GM19025 (cell line): Measurements from ENCODE around the gene ACOX3.
"Not testable (repeated sequence)": the region's sequence is repeated elsewhere in the genome, so short reads cannot be mapped to it uniquely, and the experiment has no call there.

Source experiments
- ATAC-seq: cut with Tn5 transposase; IDR thresholded peaks from one replicate; pipeline ENCODE4 v1.9.1; 2021; ENCODE audit warnings: mild to moderate bottlenecking, low read depth, moderate library complexity; ENCODE audit not compliant: unreplicated experiment

The ACOX3 gene

GRCh38 chr4:8343967-8344331, 96.6 kb downstream of the ACOX3 start:
- no peak for ATAC-seq

DNA sequence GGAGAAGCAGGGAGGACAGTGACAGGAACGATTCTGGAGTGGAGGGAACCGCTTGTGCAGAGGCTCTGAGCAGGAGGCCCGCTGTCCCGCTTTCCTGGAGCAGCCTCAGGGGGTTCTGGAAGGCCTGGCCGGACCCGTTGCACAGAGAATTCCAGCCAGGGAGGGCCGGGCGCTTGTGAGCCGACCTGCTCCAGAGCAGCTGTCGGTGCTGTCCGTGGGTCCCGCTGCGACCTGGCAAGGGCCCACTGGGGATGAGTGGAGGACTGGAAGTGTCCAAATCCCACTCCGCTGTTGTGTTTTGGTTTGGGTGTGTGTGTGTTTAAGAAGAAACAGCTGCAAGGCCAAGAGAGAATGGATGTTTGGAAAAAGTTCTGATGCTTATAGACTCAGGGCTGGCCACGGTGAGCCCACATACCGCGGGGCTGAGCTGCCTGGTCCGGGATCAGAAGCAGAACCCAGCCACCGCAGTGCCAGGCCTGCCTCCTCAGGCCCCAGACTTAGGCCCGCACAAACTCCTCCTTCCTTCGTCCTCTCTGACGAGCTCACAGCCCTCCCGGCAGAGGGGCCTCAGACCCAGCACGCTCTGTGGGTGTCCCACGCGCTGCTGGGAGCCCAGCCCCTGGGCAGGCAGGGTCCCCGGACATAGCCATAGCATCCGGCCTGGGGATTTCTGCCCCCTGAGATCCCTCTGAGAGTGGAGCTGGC, 97.1 kb downstream of the ACOX3 start:
- ATAC-seq, result no peak

- ATAC-seq, result no peak
These were observed 97.8 kb downstream of the ACOX3 start for GRCh38 chr4:8342651-8343261.

DNA sequence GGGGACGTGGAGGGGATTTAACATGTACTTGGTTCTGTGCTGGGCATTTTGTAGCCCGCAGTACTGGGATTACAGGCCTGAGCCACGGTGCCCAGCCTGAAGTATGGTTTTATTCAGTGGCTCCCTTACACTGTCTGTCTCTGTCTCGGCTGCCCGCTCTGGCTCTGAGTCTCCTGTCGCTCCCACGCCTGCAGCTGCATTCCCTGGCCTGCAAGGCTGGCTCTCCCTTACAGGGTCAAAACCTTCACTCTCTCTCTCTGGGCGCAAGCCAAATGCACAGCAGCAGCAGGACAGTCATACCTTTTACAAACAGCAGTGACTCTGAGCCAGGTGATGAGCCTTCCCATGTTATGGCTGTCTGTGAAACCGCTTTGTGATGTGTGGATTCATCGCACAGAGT, 98.8 kb downstream of the ACOX3 start:
- no peak for ATAC-seq

DNA sequence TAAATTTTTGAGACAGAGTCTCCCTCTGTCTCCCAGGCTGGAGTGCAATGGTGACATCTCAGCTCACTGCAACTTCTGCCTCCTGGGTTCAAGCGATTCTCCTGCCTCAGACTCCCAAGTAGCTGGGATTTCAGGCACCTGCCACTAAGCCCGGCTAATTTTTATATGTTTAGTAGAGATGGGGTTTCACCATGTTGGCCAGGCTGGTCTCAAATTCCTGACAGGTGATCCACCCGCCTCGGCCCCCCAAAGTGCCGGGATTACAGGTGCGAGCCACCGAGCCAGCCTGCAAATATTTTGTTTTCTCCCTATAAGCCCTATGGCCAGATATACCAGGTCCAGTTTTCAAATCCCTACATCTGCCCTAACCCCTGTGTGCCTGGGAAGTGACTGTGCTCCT, 99.2 kb downstream of the ACOX3 start:
- ATAC-seq, result not testable (repeated sequence)

GRCh38 chr4:8340781-8341241, 99.7 kb downstream of the ACOX3 start:
- ATAC-seq, result no peak

GRCh38 chr4:8338351-8338961, 102.1 kb downstream of the ACOX3 start:
- ATAC-seq, result no peak

DNA sequence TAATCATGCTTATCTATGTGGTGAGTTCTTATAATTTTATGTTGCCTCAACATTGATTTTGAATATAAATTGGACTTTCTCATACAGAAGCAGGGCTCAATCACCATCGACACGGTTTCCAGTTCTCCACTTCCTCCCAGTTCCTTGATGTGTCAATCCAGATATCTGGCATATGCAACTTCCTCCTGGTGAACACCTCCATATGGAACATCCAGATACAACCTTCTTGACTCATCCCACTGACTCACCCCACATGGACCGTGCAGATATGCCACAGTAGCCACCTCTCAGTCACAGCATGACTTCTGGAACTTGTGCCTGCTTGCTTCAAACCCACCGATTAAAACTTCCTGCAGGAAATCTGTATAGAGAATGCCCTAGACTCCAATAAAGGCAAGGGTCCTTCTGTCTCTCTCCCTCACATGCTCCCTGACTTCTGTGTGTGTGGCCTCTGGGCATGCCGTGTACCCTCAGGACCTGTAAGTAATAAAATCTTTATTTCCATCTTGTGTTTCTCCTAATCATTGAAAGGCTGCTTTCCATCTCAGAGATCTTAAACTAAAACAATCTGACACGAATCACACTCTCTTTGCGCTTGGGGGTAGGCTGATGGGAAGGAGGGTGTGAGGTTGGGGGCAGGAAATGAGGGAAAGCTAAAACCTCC, 104.0 kb downstream of the ACOX3 start:
- no peak for ATAC-seq

DNA sequence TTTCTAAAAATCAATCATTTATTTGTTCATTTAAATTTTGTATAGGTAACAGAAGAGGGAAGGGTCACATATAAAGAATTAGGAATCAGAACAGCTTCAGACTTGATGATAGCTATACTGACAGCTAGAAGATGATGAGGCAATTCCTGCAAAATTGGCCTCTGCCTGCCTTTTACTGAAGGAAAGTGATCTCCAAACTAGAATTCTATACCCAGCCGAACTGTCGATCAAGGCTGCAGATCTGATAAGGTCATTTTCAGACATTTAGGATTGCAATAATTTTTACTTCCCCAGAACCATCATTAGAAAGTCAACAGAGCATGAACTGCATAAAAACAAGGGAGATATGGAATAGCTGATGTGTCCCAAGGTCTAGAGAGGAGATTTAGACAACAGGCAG, 104.7 kb downstream of the ACOX3 start:
- ATAC-seq, result no peak

DNA sequence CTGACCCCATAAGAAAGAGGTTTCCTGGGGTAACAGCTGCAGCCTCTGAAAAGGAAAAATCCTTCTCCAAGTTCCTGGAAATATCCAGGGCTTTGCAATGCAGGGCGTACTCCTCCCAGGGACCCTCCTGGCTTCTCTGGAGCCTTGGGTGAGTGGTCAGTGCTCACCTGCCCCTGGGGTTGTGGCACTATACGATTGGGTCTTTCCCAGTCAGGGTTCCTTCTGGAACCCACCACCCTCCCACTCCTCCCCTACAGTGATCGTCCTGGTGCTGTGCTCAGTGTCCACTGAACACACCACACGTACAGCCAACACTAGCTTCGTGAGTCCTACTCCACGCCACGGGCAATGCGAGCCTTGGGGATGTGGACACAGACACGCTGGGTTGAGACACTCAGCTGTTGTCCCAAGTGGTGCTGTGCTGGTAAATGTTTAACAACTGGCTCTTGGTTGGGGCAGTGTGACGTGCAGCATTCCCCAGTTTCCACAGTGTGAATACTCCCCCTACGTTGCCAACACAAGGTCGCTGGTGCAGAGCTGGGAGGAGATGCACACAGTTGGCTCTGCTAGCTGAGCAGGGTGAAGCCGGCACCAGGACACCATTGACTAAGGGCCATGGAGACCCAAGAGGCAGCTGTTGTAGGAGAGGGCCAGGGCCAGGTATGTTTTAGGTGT, 105.6 kb downstream of the ACOX3 start:
- ATAC-seq, result no peak

GRCh38 chr4:8333726-8334460, 106.6 kb downstream of the ACOX3 start:
- ATAC-seq, result no peak

DNA sequence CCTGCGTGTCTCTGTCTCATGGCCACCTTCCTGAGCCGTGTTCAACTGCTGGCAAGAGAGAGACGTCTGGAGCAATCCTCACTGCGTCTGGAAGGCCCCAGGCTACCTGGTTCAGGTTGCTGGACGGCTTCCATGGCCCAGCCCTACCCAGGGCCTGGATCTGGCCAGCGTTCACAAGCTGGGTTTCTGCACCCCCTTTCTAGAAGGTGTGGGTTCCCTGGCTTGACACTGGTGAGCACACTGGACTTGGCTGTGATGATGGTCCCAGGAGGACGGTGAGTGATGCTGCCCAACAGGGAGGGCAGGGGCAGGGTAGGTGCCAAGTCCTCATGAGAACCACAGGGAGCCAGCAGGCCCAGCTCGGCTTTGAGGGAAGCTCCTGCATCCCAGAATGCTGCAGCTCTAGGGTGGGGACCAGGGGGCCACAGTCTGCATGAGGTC, 107.6 kb downstream of the ACOX3 start:
- no peak for ATAC-seq

DNA sequence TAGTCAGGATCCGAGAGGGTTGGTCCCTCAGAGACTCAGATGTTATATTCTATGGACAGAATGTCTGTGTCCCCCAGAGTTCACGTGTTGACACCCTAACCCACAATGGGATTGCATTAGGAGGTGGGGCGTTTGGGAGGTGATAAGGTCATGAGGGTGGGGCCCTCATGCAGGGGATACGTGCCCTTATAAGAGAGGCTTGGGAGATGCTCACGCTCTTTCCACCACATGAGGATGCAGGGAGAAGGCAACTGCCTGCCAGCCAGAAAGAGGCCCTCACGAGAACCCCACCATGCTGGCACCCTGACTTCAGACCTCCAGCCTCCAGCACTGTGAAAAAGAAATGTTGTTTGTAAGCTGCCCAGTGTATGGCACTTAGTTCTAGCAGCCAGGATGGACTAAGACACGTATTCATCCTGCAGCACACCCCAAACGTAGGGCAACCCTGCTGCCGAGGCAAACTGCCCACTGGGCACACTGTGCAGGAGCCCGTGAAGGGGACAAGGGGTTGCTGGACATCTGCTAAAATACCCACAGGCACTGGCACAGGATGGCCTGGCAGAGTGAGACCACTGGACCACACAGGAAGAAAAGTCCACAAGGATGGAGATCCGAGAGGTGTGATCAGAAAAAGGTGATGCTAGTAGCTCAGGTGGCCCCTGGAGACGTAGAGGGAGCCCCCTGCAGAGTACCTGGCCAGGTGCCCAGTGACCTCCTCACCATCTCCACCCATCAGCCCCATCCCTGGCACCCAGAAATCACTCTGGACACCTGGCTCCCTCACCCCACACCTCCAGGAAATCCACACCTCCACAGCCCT, 108.3 kb downstream of the ACOX3 start:
- no peak for ATAC-seq

DNA sequence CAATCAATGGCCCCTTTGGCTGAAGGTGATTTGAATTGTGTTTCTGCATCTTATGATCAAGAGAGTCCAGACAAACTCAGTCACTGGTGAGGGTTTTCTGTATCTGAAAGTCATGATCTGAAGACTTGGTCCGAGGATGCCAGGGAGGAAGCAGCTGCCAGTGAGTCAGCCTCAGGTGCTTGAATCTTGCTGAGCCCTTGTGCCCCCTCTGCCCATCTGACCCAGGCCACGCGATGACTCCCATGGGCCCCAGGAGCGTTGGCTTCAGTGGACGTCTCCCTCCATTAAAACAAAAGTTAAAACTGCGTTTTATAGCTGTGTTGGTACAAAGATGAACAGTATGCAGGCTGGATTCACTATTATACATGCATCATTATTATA, 109.0 kb downstream of the ACOX3 start:
- ATAC-seq, result no peak

DNA sequence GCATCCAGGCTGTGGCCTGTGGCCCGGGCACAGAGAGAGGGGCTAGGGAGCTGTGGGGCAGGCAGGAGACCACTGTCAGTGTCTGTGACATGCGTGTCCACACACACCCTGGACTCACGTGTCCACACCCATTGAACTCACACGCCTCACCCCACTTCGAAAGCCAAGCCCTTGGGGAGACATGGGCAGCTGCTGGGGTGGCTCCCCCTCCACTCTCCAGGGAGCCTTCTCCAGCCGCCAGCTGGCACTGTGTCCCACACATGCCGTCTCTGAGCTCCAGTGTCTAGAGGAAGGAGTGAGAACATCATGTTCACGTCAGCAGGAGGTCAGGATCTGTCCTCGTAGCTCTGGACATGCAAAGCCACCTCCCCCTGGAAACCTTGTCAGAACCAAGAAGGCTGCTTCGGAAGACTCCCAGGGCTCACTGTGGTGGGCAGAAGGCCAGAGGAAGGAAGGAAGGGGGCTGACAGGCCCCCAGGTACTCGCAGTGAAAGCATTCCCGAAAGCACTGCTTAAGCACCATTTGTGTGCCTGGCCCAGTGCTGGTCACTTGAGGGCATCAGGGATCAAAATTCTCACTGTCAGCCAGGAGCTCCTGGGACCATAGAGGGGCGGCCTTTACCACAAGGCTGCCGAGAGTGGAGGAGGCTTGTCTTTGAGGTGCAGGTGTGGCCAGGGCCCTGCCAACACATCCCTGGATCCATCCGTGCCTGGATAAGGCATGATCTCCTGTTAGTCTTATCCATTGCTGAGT, 109.5 kb downstream of the ACOX3 start:
- no peak for ATAC-seq

DNA sequence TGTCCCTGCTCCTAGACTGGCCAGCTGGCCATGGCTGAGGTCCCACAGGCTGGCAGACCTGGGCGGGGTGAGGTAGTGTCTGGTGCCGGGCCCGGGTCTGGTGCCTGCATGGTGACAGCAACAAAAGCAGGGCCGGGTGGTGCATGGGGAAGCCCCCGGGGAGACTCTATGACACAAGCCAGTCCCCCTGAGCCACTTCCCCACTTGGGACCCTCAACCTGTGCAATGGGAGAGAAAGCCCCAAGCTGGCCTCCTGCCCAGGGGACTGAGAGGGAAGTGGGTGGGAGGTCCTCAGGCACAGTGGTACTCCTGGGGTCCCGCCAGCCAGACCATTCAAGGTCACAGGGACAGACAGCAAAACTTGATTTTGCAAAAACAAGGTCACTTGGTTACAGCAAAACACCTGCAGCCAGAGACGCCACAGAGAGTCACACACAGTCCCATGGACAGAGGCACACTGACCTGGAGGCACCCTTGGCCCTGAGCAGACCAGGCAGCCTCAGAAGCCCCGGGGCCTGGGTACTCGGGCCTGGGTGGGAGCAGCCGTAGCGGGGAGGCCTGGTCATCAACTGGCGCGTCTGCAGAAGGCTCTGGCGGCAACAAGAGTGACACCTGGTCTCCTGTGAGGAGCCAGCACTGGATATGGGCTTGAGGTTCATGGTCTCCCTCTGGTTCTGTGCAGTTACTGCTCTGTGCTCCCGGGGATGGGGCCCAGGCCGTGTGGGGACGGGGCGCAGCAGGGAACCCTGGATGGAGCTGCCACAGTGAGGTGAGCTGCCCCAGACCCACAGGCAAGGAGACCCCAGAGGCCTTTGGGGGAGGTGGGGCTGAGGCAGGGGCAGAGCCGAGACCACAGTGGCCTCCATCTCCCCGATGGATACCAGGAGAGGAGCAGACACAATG, 110.4 kb downstream of the ACOX3 start:
- no peak for ATAC-seq

DNA sequence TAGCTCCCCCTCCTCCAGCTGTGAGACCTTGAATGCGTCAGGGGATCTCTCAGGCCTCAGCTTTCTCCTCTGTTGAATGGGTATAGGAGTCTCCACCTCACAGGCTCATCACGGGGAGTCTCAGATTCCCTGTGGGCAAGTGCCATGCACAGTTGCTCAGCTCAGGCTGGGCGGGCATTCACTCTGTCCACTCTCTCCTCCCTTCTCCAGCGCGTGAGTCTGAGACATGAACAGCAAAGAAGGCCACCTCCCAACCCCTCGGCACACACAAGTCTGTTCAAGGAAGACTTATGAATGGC, 111.0 kb downstream of the ACOX3 start:
- no peak for ATAC-seq
